Superior temporal gyrus (tissue), 1 donor: ENCODE results near the gene CHI3L2.

Experiments
- DNase-seq: peaks from one replicate; pipeline ENCODE4 v3.0.0-alpha.2; 2016; ENCODE audit errors: extremely low spot score

Gene CHI3L2

DNA sequence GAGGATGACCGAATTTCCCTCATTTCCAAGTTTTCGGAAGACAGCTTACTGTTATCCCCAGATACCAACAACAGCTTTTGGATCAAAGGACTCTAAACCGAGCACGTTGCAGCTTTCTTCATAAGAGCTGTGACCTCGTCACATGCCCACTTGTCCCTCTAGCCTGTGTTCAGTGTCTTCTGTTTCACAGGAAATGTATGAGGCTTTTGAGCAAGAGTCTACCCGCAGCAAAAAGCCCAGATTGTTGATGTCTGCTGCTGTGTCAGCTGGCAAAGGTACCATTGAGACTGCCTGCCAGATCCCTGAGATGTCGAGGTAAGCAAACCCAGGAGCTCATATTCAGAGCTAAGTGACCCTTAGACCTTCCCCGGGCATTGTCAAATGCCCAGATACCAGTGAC lies 24.1 kb downstream of the CHI3L2 start:
- DNase-seq = no peak

DNA sequence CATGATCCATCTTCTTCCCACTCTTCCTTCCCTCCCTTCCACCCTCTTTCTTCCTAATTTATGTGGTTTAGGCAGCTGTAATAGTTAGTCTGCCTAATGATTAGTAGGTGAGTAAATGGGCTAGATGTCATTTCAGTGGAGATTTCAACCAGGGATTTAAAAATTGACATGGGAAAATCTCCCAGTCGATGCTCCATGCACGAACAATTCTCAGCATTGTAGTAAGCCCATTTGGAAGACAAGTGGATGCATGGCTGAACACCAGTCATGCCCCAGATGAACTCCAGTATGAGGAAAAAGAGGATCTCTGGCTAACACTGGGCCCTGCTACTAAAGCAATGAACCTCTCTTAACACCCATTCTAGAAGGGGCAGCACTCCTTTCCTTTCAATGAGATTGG lies 25.3 kb downstream of the CHI3L2 start:
- peak; percentile 33 for DNase-seq

DNA sequence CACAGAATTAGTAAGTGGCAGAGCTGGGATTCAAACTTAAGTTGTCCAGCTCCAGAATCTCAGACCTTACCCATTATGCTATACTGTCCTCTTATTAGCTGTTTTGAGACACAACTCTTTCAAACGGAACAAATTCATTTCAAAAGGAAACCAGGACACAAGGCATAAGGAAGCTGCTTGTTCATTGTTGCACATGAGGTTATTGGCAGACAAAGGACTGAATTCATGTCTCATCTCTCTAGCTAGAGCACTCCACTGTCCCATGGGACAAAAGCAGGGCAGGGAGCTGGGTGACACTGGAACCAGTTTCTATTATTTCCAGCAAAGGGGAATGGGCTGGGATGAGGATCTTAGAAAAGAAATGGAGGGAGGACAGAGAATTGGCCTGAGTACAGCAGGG lies 26.4 kb downstream of the CHI3L2 start:
- peak; percentile 84 for DNase-seq

GRCh38 chr1:111256988-111257658 lies 29.6 kb downstream of the CHI3L2 start:
- no peak for DNase-seq

GRCh38 chr1:111267801-111268508 lies 40.4 kb downstream of the CHI3L2 start:
- no peak for DNase-seq

- no peak for DNase-seq
Measured at GRCh38 chr1:111269825-111270406, 42.4 kb downstream of the CHI3L2 start.

GRCh38 chr1:111270771-111271463 lies 43.4 kb downstream of the CHI3L2 start:
- no peak for DNase-seq

- DNase-seq = no peak
Measured at GRCh38 chr1:111271464-111271801, 43.9 kb downstream of the CHI3L2 start.

- DNase-seq = no peak
Measured at GRCh38 chr1:111272081-111272480, 44.6 kb downstream of the CHI3L2 start.

GRCh38 chr1:111274653-111275052 lies 47.1 kb downstream of the CHI3L2 start:
- no peak for DNase-seq

DNA sequence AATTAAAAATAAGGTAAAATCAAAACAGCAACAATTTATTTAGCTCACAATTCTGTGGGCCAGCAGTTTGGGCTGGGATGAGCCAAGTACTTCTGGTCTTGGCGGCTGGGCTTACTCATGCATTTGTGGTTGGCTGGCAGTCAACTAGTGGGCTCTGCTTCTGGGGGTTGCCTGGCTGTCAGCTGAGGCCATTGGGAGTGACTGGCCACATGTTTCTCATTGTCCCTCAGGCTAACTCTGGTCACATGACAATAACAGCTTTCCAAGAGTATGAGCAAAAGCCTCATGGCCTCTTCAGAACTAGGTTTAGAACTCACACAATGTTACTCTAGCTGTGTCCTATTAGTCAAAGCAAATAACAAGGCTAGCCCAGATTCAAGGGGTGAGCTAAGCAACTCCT lies 47.6 kb downstream of the CHI3L2 start:
- DNase-seq = peak; percentile 24

GRCh38 chr1:111275780-111276433 lies 48.4 kb downstream of the CHI3L2 start:
- no peak for DNase-seq

DNA sequence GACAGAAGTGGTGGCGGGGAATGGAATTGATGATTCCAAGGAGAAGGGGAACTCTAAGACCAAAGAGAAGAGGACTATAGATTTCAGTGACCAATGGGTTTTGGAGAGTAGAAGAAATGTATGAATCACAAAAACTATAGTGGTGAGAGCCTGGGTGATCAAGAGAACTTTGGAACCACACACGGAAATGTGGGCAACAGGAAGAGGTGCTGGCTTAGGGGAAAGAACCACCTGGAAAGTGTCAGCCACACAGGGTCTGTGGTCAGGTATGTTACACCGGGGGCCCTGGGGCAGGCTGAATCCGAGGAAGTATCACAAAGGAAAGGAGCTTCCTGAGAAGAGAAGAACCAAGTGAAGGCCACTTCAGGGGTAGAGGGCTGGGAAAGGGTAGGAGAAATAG lies 51.6 kb downstream of the CHI3L2 start:
- DNase-seq = no peak

- no peak for DNase-seq
Measured at GRCh38 chr1:111280267-111280666, 52.8 kb downstream of the CHI3L2 start.

DNA sequence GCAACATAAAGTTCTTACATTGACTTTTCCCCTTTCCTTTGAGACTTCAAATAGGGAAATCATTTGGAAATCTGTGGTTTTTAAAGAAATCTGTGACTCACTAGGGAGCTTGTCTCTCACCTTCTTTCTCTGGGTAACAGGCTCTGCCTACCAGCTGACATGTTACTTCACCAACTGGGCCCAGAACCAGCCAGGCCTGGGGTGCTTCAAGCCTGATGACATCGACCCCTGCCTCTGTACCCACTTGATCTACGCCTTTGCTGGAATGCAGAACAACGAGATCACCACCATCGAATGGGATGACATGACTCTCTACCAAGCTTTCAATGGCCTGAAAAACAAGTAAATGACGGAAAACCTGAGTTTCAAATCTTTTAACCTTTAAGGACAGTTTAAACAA lies 53.9 kb downstream of the CHI3L2 start:
- DNase-seq = no peak

GRCh38 chr1:111283838-111284237 lies 56.3 kb downstream of the CHI3L2 start:
- no peak for DNase-seq

- no peak for DNase-seq
Measured at GRCh38 chr1:111285879-111286278, 58.4 kb downstream of the CHI3L2 start.

DNA sequence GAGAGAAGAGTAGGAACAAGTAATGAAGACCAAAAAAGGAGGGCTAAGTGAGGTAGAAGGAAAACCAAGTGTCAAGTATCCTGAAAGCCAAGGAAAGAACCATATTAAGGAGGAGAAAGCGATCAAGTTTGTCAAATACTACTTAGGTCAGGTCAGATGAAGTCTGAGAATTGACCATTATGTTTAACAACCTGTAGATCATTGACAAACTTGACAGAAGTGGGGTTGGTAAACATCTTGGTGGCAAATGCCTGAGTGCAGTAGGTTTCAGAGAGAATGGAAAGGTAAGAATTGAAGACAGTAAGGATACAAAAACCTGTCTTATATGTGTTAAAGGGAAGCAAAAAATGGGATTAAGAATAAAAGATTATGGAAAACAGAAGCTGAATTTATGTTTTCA lies 59.4 kb downstream of the CHI3L2 start:
- no peak for DNase-seq

GRCh38 chr1:111289371-111289770 lies 61.9 kb downstream of the CHI3L2 start:
- no peak for DNase-seq

- DNase-seq = no peak
Measured at GRCh38 chr1:111290104-111290503, 62.6 kb downstream of the CHI3L2 start.

GRCh38 chr1:111290630-111291029 lies 63.1 kb downstream of the CHI3L2 start, which contains the start of gene CHIA:
Gene CHIA (plus strand): TSS chr1:111290851. CDS start chr1:111310468, 19,617 bp downstream.
- DNase-seq = no peak
